ENCODE measurements around the gene KCNIP4.

Gene KCNIP4

DNA sequence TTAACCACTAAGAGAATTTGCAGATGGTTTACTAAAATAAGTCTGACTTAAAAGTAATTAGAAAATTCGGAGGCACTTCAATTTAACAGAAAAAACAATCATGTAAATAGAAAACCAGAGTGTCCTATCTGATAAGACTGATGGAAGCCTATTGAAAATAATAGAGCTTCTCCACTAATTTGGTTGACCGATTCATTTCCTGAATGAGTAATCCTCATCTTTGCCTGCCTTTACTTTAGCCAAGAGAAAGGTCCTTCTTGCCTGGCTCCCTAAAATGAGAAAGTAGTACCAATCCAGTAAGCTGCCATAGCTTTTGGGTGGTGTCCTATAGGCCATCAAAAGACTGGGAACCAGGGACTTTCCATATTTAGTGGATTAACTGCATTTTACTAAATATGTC, 48.4 kb downstream of the KCNIP4 start:
- no peak for DNase-seq (ENCODE audit: low read depth)

DNA sequence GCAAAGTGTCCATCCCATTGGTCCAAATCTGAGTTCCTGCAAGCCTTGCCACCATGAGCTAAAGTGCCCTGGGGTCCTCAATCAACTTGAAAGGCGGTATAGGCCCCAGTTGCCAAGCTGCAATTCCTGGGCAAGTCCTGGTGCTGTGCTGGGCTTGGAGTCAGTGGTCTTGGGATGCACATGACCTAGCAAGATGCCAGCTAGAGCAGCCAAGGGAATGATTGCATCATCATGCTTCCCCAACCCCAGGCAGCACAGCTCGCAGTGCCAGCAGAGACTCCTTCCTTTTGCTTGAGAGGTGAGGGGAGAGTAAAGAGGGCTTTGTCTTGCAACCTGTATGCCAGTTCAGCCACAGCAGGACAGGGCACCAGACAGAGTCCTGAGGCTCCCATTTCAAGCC, 50.5 kb downstream of the KCNIP4 start:
- DNase-seq (ENCODE audit: low read depth): no peak

DNA sequence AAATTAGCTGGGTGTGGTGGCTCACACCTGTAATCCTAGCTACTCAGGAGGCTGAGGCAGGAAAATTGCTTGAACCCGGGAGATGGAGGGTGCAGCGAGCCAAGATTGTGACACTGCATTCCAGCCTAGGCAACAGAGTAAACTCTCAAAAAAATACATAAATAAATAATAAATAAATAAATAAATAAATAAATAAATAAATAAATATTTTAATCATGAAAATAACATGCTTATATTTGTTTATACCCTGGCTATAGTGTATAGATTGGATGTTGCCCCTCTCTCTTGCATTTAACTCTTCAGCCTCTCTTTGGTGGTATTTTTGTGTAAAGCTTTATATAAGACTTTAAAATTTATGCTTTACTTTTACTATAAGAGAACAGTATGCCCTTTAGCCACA, 51.8 kb downstream of the KCNIP4 start:
- no peak for DNase-seq (ENCODE audit: low read depth)

DNA sequence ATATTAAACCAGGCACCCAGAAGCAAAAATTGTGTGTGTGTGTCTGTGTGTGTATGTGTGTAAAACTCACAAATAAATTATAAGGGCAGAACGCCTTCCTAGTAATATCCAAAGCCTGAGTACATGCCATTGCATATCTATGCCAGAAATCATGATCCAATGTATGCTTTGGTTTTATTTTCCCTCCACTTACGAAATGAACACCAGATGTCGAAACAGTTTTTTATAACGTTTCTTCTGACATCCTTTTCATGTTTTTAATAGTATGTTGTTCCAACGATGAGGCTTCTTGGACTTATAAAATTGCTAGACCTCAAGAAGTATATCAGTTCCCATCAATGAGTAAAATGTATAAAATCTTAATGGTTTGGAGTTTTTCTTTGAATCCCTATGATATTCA, 55.4 kb downstream of the KCNIP4 start:
- no peak for DNase-seq (ENCODE audit: low read depth)

DNA sequence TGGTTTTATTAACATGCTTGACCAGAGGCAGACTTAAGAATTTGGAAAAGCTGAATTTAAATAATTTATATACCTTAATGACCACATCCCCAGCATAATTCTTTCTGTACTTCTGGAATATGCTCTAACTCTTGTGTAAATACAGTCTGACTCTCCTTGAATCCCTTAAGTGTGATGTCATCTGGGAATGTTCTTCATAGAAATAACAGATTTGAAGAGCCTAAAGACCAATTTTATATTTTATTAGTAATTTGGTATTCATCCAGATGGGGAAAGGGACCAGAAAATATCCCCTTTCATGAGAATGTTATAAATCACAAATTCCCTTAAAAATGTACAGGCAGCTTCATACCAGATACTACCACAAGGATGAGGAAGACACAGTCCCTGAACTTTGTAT, 58.3 kb downstream of the KCNIP4 start:
- no peak for DNase-seq (ENCODE audit: low read depth)

DNA sequence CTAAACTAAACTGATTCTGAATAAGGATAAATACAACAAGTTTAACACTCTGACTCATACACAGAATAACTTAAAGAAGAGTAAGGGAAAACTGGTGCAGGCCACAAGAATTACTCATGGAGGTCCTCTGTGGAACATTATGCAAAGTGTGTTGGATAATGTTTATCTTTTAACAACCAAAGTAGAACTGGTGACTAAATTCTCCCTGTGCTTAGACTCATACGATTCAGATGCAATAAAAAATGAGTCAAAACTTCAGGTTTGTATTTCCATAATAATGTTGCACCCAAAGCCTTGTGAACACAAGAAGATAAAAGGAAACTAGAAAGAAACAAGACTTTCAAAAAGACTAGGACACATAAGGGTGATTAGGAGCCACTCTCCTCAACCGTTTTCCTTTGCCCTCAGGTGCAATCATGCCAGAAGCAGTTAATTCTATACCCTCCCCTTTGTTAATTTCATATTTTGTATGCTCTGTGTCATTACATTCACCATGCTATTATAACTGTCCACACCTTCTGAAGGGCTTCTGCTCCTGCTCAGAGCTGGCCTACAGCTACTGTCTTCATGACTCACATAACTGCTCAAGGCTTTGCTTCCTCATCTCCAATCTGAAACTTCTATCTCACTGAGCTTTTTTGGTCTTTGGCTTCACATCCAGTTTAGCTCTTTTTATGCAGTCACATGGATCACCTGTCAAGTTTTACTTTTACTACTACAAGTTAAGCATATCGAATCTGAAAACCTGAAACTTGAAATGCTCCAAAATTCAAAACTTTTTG, 60.2 kb downstream of the KCNIP4 start:
- peak; percentile 84 for DNase-seq (ENCODE audit: low read depth)

DNA sequence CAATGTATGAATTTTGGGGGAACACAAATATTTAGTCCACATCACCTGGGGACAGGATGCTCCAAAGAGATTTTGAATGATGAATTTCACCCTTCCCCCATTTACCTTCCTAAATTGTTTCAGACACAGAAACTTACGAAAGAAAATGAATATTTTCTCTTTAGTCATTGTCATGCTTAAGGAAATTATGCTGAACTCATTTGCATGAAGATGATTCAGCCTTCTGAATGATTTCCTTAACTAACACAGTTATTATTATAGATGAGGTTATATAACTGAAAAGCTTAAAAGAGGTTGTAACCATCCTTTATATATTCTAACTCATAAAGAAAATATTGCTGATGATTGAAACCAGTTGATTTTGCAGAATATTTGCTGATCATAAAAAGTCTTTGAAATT, 61.1 kb downstream of the KCNIP4 start:
- no peak for DNase-seq (ENCODE audit: low read depth)

DNA sequence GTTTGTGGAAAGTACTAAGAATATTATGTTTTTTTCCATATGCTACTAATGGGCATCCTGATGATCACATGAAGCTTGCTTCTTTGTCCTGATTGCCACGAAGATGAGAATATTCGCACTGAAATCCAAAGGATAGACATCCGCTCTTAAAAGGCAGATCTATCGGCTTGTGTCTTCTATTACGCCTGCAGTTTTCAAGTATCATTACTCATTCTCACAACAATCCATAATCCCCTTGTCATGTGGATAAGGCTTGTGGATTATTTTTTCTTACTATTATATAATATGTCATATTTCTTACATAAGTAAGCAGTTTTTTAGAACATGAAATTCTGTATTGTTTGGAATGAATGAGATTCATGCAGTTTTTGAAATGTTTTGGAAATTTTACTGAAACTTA, 62.8 kb downstream of the KCNIP4 start:
- no peak for DNase-seq (ENCODE audit: low read depth)

DNA sequence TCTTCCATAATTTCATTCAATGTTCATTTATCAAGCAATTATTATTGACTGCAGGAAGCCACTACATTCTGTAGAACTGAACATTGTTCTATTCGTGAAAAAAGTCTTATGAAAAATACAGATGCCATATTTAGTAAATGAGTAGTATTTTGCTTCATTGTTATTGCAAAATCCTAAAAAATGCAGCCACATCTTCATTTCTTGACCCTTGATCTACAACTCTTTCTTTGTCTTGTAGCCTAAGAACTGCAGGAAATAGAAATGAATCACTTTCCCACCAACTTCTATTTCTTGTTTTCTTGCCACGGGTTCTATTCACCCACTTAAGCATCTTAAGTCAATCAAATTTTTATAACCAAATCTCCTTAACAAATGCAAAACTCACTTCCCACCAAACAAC, 63.3 kb downstream of the KCNIP4 start:
- DNase-seq (ENCODE audit: low read depth): peak; percentile 59

DNA sequence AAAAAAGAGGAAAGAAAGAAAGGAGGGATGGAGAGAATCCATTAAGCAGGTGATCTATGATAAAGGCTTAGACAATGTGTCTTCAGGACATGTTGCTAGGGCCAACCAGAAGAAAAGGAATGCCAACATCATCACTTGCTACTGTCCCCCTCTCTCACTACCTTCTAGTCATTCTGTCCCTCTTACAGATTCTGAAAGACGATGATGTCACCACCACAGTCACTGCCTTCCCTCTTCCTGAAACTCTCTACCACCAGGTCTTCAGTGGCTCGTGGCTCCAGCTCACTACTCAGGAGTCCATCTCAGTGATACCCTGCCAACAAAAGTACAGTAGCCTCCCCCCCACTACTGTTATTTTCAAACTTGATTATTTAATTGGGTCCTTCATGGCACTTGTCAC, 64.0 kb downstream of the KCNIP4 start:
- no peak for DNase-seq (ENCODE audit: low read depth)

DNA sequence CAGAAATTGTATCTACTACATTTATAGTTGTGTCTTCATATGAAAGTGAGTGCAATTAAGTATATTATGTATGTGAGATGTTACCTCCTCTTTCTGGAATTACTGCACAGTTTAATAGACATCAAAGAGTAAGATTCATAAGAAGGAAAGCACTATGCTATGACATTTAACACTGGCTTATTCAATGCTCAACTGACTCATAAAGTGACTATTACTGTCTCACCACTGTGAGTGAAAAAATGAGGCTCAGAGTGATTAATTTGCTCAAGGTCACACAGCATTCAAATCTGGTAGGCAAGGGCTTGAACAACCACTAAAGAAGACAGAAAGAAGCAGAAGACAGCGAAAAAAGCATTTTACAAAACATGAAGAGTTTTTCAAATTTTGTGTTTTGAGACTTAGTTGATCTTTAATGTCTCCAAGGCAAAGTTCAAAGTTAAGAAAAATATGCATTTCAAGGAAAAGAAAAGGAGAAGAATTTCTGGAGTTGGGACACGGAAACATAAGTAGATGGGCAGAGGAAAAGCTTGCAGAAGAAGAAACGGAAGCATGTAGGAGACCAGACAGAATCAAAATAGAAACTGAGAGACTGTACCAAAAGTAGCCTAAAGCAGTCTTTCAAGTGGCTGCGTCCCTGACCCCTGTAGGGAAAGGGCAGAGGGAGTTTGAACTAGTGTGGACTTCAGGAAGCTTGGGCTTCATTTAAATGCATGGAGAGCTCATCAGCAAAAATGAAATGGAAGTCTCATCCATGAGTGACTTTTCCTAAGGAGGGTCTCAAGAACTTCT, 66.3 kb downstream of the KCNIP4 start:
- DNase-seq (ENCODE audit: low read depth): no peak

DNA sequence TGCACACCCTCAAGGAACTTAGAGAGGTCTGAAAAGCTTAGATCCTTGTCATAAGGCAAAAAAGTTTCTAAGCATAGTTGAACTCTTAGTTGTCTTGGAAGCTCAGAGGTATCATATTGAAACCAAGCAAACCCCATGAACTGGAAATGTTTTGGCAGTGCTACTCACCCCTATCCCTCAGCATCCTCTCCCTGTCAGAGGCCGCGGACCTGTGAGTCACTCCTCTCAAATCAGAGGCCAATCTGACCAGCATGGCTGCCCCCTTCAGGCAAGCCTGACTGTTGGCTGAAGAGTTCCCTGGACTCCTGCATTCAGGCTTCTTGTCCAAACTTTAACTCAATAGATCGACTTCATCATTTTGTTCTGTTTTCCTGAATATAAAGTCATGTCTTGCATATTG, 69.4 kb downstream of the KCNIP4 start:
- no peak for DNase-seq (ENCODE audit: low read depth)

DNA sequence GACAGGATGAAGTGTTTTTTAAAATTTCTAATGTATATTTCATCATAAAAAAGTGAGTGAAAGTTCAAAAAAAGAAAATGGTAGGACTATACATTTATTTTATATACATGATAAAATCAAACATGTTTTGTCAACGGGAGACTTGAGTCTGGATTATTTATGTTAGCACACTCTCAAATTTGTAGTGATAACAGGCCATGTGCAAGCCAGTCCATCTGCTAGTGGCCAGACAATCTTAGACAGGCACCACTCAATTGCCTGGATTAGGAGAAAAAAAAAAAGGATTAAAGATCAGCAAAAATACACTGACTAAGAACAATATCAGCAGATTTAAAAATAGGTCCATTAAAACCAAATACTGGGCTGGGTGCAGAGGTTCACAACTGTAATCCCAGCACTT, 71.9 kb downstream of the KCNIP4 start:
- no peak for DNase-seq (ENCODE audit: low read depth)

DNA sequence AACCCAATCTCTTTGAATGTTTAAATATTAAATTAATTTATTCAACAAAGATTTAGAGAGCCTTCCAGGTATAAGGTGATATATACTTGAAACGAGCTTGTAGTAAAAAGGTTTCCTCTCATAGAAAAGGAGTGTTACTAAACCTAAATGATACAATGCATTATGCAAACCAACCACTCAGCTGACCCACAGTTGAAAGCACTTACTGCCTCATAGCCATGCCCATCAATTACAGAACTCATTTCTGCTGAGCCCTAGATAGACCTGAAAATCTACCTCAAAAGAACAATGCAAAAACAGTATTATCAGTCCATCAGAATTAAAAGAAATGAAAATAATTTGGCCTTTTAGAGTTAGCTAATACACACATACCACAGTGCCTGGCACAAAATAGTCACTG, 75.4 kb downstream of the KCNIP4 start:
- no peak for DNase-seq (ENCODE audit: low read depth)

DNA sequence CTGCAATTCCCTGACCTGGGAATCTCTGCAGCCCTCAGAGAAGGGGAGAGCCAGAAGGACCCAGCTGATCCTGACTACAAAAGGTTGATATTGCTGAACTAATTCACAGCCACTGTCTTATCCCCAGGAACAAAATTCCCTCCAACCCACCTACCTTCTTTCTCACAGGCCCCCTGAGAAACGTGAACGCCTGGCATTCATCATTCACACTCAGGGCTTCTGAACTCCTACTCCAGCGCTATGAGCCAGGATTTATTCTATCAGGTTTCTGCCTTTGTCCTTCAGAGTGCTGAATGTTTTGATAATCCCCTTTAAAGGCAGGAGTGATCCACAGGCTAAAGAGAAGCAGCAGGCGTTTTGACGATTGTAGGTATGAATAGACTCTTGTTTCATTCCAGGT, 76.5 kb downstream of the KCNIP4 start:
- no peak for DNase-seq (ENCODE audit: low read depth)

DNA sequence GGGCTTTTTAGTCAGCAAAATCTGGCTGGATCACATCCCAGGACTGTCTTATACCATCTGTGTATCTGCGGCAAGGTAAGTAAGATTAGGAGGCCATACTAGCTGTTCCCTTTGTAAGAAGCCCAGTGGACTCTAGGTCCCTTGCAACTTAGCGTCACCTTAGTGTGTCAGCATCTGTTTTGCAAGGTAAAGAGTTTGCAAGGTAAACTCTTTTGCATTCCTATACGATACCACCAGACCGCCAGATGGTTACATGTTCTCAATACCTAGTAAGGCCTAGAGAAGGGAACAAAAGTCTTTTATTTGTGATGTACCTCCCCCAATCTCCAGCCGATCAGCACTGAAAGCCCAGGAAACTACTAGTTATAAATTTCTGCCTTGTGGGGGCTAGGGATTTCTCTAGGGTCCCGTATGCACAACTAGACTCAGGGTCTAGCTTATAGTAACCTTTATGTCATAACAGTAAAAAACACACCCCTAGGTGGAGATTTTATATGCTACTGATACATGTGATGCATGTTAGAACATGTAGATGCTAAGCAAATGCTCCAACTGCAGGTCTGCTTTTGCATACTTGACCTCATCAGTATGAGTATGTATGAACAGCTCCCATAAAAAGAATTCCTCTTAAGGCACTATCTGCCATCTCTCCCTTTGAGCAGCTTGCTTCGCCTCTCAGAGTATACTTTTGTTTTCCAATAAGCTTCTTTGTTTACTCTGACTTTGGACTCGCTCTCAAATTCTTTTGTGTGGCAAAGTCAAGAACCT, 78.4 kb downstream of the KCNIP4 start:
- no peak for DNase-seq (ENCODE audit: low read depth)

DNA sequence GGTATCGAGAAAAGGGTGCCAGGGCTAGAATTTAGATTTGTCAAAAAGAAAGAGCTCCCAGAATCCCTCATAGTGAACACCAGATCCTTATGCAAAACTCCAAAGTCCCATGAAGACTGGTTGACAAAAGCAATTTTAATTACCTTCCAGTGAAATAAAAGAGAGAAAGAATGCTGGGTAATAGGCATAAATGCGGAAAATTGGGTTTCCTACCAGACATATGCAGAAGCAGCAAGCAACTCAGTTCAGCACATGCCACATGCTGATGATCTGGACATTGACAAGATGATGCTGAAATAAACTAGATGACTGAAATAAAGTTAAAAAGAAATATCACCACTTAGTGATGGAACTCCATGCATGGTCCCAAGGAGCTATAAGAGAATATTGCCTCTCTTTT, 83.9 kb downstream of the KCNIP4 start:
- DNase-seq (ENCODE audit: low read depth): no peak

DNA sequence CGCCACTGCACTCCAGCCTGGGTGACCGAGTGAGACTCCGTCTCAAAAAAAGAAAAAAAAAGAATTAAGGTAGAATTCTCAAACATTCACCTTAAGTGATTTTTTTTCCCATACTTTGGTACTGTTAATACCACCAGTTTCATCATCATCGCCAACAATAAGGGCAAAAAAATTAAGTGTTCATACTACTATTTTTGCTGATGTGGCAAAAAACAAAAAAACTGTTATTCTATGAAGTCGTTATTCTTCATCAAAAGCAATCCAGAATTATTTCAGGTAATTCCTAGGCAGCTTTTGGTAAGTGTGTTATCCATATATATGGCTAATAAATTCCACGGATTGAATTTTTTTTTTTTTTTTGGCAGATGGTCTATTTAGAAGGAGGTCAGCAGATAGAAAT, 85.7 kb downstream of the KCNIP4 start:
- DNase-seq (ENCODE audit: low read depth): no peak

DNA sequence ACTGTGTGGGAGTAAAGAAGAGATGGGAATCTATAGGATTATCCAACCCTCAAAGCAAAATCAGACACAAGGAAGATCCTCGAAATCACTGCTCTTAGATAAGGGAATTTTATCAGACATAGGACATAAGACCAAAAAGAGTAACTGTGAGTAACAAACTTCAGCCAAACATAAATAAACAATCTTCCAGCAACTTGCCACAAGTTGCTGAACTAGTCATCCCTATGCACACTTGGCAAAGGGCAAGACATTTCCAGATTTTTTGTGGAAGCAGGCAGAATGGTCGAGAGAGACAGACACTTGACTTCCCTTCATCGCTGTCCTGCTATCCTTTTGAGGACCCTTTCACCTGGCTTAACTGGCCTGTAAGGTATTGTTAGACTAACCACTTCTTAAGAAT, 89.6 kb downstream of the KCNIP4 start:
- no peak for DNase-seq (ENCODE audit: low read depth)

DNA sequence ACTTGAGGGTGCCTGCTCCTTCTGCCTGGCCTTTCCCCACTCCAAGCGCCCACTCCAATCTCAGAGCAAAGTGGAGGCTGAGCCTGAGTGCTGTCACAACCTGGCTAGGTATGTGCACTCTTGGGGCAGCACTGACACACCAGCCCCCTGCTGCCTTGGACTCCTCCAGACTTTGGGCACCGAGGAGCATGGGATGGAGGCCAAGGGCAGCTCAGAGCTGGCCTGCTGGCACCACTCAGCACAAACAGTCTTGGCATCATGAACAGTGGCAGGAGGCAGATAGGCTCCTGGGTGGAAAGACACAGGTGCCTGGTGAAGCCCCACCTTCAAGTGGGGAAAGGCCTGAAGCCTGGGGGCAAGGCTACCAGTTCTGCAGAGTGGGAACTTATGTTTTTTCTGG, 91.8 kb downstream of the KCNIP4 start:
- DNase-seq (ENCODE audit: low read depth): no peak

DNA sequence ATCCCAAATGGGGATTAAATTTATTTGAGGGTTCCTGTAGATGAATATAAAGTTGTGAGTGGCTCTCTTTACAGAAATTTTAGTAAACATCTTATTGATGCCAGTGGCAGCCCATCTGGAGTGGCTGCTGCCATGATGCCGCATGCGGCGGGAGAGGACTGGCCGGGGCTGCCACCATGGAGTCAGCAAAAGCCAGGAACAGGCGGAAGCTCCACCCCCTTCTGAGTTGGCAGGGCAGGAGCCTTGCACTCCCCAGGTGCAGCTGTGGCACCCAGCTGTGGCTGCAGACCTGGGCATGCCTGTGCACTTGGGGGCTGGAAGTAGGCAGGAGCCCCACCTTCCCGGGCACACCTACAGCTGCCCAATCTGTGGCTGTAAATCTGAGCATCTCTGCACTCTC, 92.3 kb downstream of the KCNIP4 start:
- no peak for DNase-seq (ENCODE audit: low read depth)

DNA sequence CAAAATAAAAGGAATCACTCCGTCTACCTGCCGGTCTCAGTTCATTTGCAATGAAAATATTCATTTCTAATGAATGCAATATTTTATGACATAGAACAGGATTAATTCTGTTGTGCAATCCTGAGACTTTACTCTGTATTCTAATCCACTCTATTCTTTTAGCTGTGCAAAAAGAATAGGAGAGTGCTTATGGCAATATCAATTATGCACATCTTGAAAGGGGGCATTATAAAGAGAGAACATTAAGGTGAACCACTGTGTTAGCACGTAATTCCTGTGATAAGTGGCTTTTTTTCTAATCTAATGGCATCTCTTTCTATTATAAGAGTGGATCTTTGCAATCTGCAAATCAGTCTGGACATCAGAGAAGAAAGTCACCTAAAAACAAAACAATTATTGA, 99.5 kb downstream of the KCNIP4 start:
- no peak for DNase-seq (ENCODE audit: low read depth)

DNA sequence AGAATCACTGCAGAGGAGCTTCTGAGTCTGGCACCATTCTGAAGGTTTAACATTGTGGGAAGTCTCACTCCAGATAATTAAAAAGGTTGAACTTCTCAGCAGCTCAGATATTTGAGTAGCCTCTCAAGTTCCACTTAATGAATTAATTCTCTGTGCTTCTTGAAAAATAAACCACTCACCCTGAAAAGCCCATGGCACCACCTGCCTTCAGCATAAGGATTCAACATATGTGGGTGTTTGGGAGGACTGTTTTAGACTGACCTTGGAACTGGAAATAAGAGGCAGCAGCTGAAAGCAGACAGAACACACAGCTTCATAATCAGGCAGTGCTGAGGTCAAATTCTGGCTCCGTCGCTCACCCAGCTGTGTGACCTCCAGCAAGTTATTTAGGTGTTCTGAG, 100.6 kb downstream of the KCNIP4 start:
- no peak for DNase-seq (ENCODE audit: low read depth)

All from GM04503 (cell line).